ENCODE measurements around the gene ERRFI1.
"Not testable (repeated sequence)": the region's sequence is repeated elsewhere in the genome, so short reads cannot be mapped to it uniquely, and the experiment has no call there.

- TF ChIP-seq YY1 (IDR thresholded peaks at IDR 0.05; ENCODE audit: insufficient read depth, insufficient read length); ZNF274 (IDR thresholded peaks at IDR 0.05; ENCODE audit: low read depth, low read length): not testable (repeated sequence)
These were observed 43.7 kb upstream of the ERRFI1 start for GRCh38 chr1:8069614-8070320.

All from NT2/D1 (cell line).